Myocyte (in vitro differentiated cells): ENCODE measurements around the gene IL22RA1. TPM values are rescaled to one million over a fixed set of nuclear protein-coding genes. Genes with fewer than 3 reads are reported as not detected.

Experiments used
- DNase-seq: peaks from one replicate; pipeline ENCODE4 v3.0.0-alpha.2; 2012; ENCODE audit warnings: low read depth
- polyA plus RNA-seq: library from polyadenylated mRNA; unstranded; fragments of >200 nt; gene quantifications from one replicate; pipeline ENCODE4 v1.2.1, GENCODE V29; 2012; ENCODE audit warnings: missing spikeins
- total RNA-seq: library from RNA; depleted of rRNA; stranded (reverse); fragments of >200 nt; gene quantifications from 2 replicates; pipeline ENCODE4 v1.2.3, GENCODE V29; 2014

IL22RA1 gene, protein sequence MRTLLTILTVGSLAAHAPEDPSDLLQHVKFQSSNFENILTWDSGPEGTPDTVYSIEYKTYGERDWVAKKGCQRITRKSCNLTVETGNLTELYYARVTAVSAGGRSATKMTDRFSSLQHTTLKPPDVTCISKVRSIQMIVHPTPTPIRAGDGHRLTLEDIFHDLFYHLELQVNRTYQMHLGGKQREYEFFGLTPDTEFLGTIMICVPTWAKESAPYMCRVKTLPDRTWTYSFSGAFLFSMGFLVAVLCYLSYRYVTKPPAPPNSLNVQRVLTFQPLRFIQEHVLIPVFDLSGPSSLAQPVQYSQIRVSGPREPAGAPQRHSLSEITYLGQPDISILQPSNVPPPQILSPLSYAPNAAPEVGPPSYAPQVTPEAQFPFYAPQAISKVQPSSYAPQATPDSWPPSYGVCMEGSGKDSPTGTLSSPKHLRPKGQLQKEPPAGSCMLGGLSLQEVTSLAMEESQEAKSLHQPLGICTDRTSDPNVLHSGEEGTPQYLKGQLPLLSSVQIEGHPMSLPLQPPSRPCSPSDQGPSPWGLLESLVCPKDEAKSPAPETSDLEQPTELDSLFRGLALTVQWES
- total RNA-seq: not detected in 2 replicates
- polyA plus RNA-seq: not detected

DNA sequence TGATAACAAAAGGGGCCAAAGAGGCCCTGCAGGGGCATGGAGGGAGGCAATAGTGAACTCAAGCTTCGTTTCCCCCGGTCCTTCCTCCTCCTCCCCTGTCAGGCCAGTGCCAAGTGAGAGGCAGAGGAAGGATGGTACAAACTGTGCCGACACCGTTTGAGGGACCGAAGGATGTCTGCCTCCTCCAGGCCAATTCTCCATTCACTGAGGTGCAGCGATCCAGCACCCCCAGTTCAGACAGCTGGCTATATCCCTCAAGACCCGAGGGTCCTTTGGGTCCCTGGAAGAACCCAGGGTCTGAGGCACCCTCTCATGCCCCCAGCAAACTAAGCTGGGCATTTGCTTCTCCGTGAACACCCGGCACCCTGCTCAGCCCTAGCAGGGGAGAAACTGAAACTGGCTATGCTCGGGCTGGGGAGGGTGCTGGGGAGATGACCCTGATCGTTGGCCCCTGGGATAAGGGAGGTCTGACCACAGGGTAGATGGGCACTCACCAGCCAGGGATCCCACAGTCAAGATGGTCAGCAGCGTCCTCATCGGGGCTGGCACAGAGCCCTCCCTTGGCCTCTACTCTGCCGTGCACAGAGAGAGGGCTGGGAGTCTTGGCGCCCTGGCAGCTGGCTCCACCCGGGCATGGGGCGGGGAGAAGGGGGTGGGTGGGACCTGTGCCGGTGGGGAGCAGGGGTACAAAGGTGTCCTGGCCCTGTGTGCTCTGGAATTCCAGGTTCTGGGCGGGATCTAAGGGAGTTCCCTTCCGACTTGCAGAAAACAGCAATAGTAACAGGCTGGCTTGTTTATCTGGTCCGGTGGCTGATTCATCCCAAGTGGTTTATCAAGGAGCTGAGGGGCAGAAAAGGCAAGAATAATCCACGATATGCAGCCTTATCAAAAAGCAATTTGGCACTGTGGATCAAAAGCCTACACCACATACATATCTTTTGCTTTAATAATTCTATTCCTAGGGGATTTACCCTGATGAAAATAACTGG is at the start of gene IL22RA1:
Gene IL22RA1 (minus strand): TSS at position 595 of the 989 bp plus-strand sequence. CDS start 58 bp downstream, at position 537.
- peak; percentile 33 for DNase-seq

DNA sequence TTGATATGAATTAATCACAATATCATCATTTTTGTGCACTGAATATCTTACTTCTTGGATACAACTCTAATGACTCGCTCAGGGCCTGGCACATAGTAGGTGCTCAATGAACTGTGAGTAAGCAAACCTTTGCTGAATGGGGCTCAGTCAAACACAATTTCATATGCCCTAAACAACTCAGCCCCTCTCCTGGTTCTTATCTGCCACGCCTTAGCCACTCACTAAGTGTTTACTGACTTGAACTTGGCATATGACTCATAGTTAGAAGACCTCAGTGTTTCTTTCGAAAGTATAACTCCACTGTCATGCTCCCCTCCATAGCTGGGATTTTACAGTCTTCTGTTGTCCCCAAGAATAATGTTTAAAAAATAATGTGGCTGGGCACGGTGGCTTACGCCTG is 48.9 kb upstream of the IL22RA1 start:
- peak; percentile 57 for DNase-seq

DNA sequence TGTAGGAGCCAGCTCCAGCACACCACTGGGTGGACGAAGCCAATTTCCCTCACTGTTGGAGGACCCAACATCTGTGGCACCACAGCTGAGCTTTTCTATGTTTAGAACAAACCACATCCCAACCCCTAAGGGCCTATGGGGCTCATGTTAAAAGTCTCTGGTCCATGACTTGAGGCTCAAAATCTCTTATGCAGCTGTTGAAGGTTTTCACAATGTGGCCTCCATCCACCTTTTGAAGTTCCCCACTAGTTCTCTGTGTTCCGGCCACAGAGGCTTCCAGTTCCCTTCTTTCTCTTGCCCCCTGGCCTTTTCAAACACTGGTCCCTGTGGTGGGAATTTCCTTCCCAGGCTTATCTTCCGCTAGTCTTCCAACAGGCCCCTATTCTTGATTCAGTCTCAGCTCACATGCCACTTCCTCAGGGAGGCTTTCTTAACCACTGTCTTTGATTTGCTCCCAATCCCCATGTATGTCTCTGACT is 48.1 kb upstream of the IL22RA1 start:
- peak; percentile 98 for DNase-seq

DNA sequence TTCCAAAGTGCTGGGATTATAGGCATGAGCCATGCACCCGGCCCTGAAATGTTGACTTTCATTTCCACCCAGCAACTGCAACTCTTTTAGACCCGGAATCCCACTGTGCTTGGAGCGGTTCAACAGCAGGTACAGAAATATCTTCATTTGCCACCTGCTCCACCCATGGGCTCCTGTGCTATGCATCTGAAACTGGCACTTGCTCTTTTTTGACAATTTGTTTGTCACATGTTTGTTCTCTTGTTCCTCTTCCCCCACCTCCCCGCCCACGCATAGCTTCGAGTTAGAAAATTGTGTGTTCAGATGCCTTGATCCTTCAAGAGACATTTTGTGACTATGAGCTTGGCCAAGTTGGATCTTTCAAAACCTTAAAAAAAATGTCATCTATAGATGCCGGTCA is 46.6 kb upstream of the IL22RA1 start:
- DNase-seq: peak; percentile 77

DNA sequence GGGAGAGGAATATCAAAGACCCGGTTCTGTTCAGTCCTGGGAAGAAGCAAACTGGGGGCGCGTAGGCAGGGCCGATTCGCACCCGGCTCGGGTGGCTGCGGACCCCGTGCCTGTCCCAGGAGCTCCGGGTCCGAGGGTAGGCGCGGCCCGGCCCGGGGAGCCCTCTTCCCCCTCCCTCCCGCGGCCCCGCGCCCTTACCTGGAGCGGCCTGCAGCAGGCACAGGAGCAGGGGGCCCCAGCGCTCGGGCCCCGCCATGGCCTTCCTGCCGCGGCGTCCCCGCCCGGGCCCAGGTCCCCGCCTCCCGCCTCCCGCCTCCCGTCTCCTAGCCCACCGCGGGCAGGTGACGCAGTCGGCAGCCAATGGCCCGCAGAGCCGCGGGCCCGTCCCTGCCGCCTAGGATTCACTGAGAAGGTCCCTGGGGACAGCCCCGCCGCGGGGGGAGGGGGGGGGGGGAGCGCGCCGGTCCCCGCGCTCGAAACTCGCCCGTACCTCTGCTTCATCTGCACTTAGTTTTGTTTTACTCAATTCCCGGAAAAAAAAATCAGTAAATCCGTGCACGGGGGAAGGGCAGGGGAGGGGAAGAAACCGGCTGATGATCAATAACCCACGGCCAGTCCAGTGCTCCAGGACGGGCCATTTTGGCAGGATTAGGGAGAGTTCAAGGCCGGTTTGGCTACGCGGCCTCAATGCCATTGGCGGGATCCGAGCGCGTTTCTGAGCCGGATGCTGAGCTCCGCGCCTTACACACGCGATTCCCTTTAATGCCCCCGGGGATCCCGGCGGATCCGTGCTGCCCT is 44.3 kb upstream of the IL22RA1 start, which contains the start of gene IFNLR1:
Gene IFNLR1 (minus strand): TSS at position 297 of the 798 bp plus-strand sequence. CDS start 41 bp downstream, at position 256.
- DNase-seq: no peak

DNA sequence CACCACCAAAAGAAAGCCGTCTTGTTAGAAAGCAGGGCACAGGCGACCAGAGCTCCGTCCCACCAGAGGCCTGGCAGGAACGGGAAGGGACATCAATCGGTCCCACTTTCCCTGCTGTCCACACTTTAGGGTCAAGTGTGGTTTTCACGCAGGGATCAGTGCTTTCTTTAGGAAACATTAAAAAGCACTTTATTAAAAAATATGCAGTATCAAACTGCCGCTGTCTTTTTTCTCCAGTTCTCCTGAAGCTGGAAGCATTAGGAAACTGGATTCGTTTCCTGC is 43.7 kb upstream of the IL22RA1 start:
- no peak for DNase-seq

DNA sequence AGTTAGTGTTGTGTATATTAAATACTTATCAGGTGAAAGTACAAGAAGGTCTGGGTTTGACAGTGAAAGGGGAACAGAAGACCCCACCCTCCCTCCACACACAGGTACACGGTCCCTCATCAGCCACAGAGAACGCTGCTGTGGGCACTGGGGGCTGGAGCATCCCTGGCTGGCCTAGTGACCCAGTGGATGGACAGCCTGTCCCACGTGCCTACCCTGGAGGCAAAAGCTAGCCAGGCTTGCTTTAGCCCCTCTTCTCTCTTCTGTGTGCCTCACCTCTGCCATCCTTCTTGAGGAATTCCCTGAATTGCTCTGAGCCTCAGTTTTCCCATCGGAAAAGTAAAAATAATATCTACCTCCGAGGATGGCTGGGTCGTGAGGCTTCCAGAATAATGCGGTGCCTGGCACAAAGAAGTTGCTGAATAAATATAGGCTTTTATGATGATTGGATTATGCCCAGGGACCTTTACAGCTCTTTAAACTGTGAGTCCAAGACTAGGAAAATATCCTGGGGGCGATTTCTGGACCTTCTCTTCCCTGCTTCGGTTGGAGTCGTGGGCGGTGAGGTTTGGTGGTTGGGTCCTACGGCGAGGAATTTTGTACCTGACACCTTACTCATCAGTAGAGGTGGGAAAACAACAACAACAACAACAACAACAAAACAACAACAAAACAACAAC is 43.2 kb upstream of the IL22RA1 start:
- DNase-seq: no peak

DNA sequence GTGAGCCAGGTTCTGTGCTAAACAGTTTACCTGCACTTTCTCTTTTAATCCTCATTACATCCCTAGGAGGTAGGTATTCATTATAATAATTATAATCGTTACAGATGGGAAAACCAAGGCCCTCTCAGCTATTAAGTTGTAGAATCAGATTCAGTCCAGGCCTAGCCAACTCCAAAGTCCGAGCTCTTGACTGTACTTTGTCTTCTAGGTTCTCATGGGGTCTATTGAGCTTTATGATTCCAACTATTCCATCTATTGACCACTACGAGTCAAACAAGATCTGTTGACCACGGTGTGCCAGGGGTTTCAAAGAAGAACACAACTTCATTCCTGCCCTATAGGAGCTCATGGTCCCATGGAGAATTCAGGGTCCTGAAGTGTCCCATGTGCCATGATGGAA is 42.1 kb upstream of the IL22RA1 start:
- no peak for DNase-seq

DNA sequence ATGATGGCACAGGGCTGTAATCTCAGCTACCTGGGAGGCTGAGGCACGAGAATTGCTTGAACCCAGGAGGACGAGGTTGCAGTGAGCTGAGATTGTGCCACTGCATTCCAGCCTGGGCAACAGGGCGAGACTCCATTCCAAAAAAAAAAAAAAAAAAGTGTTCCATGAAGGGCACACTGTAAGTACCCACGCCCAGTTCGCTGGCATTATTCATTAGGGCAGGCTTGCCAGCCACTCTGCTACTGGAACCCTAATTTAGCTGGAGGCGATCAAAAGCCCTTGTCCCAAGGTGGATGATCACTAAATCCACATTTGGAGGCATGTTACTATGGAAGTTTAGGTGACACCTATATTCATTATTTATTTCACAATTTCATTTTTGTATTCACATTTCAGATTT is 39.1 kb upstream of the IL22RA1 start:
- DNase-seq: no peak

DNA sequence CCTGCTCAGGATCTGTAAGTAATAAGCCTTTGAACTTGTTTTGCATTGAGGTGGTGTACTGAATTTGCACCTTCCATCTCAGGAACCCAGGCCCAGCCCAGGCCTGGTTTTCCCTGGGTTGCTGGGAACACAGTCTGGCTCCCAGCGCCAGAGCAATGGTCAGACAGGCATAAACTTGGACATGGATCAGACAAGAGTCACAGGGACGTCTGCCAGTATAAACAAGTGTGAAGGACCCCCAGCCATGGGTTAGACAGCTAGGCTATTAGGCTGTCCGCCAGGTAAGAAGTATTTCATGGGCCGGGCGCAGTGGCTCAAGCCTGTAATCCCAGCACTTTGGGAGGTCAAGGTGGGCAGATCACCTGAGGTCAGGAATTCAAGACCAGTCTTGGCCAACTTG is 38.7 kb upstream of the IL22RA1 start:
- no peak for DNase-seq

DNA sequence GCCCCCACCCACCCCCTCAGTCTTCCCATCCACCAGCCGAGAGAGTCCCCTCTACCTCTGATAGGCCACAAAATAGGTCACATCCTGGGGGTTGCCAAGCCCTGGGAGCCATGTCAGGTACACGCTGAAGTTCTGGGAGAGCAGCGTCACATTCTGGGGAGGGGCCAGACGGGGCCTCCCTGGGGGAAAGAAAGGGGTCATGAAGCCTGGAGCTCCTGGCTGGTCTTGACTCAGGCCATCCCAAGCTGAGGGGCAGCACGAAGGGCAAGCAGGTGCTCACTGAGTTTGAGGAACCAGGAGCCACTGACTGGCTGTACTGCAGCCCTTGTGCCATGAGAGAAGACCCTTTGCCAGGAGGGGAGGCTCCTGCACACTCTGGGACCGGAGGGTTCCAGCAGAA is 37.7 kb upstream of the IL22RA1 start:
- no peak for DNase-seq

DNA sequence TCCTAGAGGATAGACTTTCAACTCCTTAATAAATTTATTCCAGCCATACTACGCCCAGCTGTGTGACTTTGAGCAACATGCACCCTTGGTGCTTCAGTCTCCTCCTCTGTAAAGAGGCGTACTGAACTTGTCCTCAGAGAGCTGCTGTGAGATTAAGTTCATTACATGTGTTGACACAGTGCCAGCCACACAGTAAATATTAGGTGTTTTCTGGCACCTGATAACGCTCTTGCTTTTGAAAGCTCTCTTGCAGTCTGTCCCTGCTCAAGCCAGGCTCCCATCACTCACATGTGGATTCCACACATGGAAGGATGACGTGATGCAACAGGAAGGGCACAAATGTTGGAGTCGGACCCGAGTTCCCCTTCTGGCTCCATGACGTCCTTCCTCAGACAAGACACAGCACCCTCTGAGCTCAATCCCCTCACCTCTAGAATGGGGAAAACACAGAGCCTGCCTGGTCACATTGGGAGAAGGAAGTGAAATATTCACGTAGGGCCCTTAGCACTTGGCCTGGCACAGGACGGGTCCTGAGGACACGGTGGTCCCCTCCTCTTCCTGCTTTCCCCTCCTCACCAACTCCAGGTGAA is 36.4 kb upstream of the IL22RA1 start:
- no peak for DNase-seq

DNA sequence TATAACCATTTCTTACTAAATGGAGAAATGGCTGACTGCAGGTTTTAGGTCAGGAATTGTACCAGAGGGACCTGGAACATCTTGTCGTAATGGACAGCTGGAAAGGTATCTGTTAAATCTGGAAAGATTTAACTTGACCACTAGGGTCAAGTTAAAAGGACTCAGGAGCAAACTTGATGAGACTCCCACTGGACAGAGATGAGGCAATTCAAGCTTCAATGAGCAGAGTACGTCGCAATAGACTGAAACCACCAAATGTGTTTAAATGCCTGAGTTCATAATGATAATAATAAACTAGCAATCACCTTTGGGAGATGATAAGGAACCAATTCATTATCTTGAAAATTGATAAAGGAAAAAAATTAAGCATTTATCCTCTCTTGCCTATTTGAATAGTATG is 35.5 kb upstream of the IL22RA1 start:
- no peak for DNase-seq

DNA sequence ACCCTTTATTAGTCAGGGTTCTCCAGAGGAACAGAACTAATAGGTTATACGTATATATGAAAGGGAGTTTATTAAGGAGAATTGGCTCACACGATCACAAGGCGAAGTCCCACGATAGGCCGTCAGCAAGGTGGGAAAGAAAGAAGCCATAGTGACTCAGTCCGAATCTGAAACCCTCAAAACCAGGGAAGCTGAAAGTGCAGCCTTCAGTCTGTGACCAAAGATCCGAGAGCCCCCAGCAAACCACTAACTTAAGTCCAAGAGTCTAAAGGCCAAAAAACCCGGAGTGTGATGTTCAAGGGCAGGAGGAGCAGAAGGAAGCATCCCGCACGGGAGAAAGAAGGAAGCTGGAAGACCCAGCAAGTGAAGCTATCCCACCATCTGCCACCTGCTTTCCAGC is 34.2 kb upstream of the IL22RA1 start:
- DNase-seq: no peak

DNA sequence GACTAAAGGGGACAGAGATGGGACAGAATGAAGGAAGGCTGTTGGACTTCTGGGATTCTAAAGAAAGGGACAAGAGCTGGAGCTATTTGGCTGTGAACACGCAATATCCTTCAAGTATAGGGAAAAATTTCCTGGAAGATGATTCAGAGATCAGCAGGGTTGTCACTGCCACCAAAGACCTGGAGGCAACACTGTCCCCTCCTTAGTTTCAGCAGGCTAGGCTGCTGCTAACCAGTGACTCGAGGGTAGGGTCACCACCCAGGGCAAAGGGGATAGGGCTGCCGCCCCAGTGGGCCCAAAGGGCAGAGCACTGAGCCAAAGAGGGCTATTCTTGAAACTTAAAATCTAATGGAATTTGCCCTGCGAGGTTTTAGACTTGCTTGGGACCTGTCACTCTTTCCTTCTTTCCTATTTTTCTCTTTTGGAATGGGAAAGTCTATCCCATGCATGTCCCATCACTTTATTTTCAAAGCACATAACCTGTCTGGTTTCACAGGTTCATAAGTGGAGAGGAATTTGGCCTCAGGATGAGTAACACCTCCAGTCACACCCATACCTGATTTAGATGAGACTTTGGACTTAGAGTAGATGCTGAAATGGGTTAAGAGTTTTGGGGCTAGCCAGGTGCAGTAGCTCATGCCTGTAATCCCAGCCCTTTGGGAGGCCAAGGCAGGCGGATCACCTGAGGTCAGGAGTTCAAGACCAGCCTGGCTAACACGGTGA is 32.3 kb upstream of the IL22RA1 start:
- no peak for DNase-seq

DNA sequence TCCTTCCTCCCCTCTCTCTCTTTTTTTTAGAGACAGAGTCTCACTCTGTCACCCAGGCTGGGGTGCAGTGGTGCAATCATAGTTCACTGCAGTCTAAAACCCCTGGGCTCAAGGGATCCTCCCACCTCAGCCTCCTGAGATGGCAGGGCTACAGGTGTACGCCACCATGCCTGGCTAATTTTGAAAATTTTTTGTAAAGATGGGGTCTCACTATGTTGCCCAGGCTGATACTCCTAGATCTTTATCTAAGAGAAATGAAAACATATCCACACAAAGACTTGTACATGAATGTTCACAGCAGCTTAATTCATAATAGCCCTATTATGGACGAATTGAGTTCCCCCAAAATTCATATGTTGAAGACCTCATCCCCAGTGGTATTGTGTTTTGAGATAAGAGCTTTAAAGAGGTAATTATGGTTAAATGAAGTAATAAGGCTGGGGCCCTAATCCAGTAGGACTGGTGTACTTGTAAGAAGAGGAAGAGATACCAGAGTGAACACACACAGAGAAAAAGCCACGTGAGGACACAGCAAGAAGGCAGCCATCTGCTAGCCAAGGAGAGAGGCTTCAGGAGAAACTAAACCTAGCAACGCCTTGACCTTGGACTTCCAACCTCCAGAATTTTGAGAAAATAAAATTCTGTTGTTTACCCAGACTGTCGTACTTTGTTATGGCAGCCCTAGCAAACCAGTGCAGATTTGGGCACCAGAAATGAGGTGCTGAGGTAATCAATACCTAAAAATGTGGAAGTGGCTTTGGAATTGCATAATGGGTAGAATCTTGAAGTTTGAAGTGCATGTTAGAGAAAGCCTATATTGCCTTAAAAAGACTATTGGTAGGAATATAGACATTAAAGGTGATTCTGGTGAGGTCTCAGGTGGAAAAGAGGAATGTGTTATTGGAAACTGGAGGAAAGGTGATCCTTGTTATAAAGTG is 31.0 kb upstream of the IL22RA1 start:
- DNase-seq: no peak

DNA sequence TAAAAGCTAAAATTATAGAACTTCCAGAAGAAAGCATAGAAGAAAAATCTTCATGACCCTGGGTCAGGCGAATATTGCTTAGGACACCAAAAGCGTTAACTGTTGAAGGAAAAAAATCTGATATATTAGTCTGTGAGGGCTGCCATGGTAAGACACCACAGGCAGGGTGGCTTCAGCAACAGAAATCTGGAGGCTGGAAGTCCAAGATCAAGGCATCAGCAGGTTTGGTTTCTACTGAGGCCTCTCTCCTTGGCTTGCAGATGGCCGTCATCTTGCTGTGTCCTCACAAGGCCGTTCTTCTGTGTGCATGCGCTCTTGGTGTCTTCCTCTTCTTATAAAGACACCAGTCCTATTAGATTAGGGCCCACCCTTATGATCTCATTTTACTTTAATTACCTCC is 29.7 kb upstream of the IL22RA1 start:
- DNase-seq: no peak

DNA sequence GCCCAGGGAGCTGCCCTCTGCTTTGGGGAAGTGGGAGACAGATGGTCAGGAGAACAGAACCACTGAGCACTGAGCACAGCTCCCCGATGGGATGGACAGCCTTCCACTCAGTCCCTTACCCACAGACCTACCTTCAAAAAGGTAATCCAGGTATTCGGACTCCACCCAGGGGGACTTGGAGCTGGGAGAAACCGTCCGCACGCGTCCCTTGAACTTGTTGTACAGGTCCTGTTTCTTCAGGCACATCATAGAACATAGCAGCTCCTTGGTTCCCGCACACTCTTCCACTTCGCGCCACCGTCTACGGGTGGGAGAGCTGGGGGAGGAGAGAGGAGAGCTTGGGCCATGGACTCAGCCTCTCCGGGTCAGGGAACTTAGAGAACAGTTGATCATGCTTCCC is 26.3 kb upstream of the IL22RA1 start:
- DNase-seq: no peak
